H1 (cell line): ENCODE results near the gene TRA2A.

ENCODE experiments used
- BCL11A ChIP-seq, 2 experiments: IDR thresholded peaks; one replicate each; pipeline ENCODE4 v1.6.1; 2011; ENCODE audit warnings: low read depth in 2 of 2, low read length in 2 of 2, mild to moderate bottlenecking in 2 of 2
- CHD1 ChIP-seq: IDR thresholded peaks from 2 replicates; pipeline ENCODE4 v1.6.1; 2012; ENCODE audit warnings: low read depth, low read length, improper control_type of control experiment
- CHD2 ChIP-seq: IDR thresholded peaks from 2 replicates; pipeline ENCODE4 v1.6.1; 2012; ENCODE audit warnings: low read length, improper control_type of control experiment
- CREB1 ChIP-seq: IDR thresholded peaks from 2 replicates; pipeline ENCODE4 v1.6.1; 2012; ENCODE audit warnings: inconsistent platforms
- CTCF ChIP-seq, 3 experiments: IDR thresholded peaks; 1 replicate in 2 of 3; 2 replicates in 1 of 3; pipeline versions ENCODE4 v1.5.1 to v1.6.1; 2011; ENCODE audit warnings: low read length in 3 of 3, mild to moderate bottlenecking in 3 of 3, inconsistent platforms in 2 of 3, low read depth in 1 of 3, moderate library complexity in 1 of 3; ENCODE audit not compliant: insufficient read depth in 1 of 3; ENCODE audit errors: control extremely low read depth in 1 of 3
- EZH2 ChIP-seq: fragments of 200-600 bp; sonication (generic); IDR thresholded peaks from 2 replicates; pipeline ENCODE4 v1.7.1; 2012; ENCODE audit warnings: low read depth, mild to moderate bottlenecking, moderate library complexity, low read length, inconsistent platforms; ENCODE audit not compliant: severe bottlenecking
- KDM1A ChIP-seq: fragments of 200-600, 300-600 bp; sonication (generic); IDR thresholded peaks from 2 replicates; pipeline ENCODE4 v1.7.1; 2016; ENCODE audit warnings: mild to moderate bottlenecking, low read length, borderline replicate concordance
- POLR2AphosphoS5 ChIP-seq: IDR thresholded peaks from 2 replicates; pipeline ENCODE4 v1.6.1; 2011; ENCODE audit warnings: low read depth, low read length
- RBBP5 ChIP-seq: IDR thresholded peaks from 2 replicates; pipeline ENCODE4 v1.7.1; 2012; ENCODE audit warnings: low read depth, mild to moderate bottlenecking, inconsistent platforms, low read length, moderate library complexity, borderline replicate concordance
- SP1 ChIP-seq: IDR thresholded peaks from 2 replicates; pipeline ENCODE4 v1.6.1; 2011; ENCODE audit warnings: low read depth, low read length
- TAF1 ChIP-seq: IDR thresholded peaks from 2 replicates; pipeline ENCODE4 v1.6.1; 2011; ENCODE audit warnings: mild to moderate bottlenecking, low read depth, low read length

GRCh38 chr7:23472956-23473843 is 58.6 kb downstream of the TRA2A start:
- TF ChIP-seq TAF1 = no peak
- no peak; the same call in 1 of the 2 replicates for TF ChIP-seq CHD1
- no peak for TF ChIP-seq BCL11A (IDR thresholded peaks at IDR 0.05; ENCODE audit: low read depth in 2 of 2, low read length in 2 of 2)
- TF ChIP-seq EZH2 = no peak
- peak; percentile 64; the same call in 1 of the 2 replicates for TF ChIP-seq POLR2AphosphoS5
- no peak for TF ChIP-seq RBBP5
- TF ChIP-seq CHD2 = no peak
- TF ChIP-seq CTCF (IDR thresholded peaks at IDR 0.05; ENCODE audit: control extremely low read depth in 1 of 3, insufficient read depth in 1 of 3, low read depth in 1 of 3, low read length in 3 of 3) = no peak
- TF ChIP-seq SP1 = no peak
- no peak for TF ChIP-seq KDM1A
- no peak for TF ChIP-seq CREB1
